GM12878 (cell line): ENCODE data around the gene TROAP. TPM values are rescaled to one million over a fixed set of nuclear protein-coding genes. Genes with fewer than 3 reads are reported as not detected.
A peak's percentile ranks its signal among the peaks of the same experiment; 100 is the strongest.

Experiments used
- CHD1 ChIP-seq: IDR thresholded peaks from 2 replicates; pipeline ENCODE4 v1.6.1; 2012; ENCODE audit warnings: low read depth, low read length, improper control_type of control experiment
- E2F4 ChIP-seq: IDR thresholded peaks from 2 replicates; pipeline ENCODE4 v1.6.1; 2012; ENCODE audit warnings: low read depth, low read length, improper control_type of control experiment
- JUND ChIP-seq: IDR thresholded peaks from 2 replicates; pipeline ENCODE4 v1.6.1; 2012; ENCODE audit warnings: low read depth, mild to moderate bottlenecking, low read length, improper control_type of control experiment, moderate library complexity
- PKNOX1 ChIP-seq: fragments of 450-650 bp; IDR thresholded peaks from 2 replicates; pipeline ENCODE4 v1.6.1; 2016; ENCODE audit warnings: mild to moderate bottlenecking
- POLR2AphosphoS5 ChIP-seq: IDR thresholded peaks from 2 replicates; pipeline ENCODE4 v1.6.1; 2011; ENCODE audit warnings: mild to moderate bottlenecking, low read length, inconsistent platforms
- STAT1 ChIP-seq: fragments of 450-650 bp; conservative IDR thresholded peaks from 2 replicates; pipeline ENCODE4 v1.6.1; 2014; ENCODE audit warnings: antibody characterized with exemption, mild to moderate bottlenecking
- ZNF217 ChIP-seq: fragments of 450-650 bp; IDR thresholded peaks from 2 replicates; pipeline ENCODE4 v1.6.1; 2017; ENCODE audit warnings: antibody characterized with exemption, mild to moderate bottlenecking
- polyA plus RNA-seq, 11 experiments: library from polyadenylated mRNA; depleted of rRNA in 4 of 11; unstranded in 6 of 11; stranded (reverse) in 5 of 11; fragments of >200 nt; fragmentation: Nextera tagmentation in 4 of 11; fragmentation: Illumina TruSeq in 1 of 11; extraction: Ambion mirVana in 4 of 11; extraction: Trizol in 1 of 11; gene quantifications; 1 replicate in 1 of 11; 2 replicates in 10 of 11; pipeline versions ENCODE4 v1.2.1 to v1.2.3, GENCODE V29; 2011 to 2016; ENCODE audit warnings: inconsistent platforms in 2 of 11, missing spikeins in 2 of 11, low read depth in 1 of 11
- total RNA-seq, 4 experiments: library from RNA; depleted of rRNA in 3 of 4; stranded (reverse); fragments of >200 nt in 3 of 4; fragmentation: Illumina TruSeq in 1 of 4; extraction: Trizol in 1 of 4; gene quantifications; 2 replicates each; pipeline versions ENCODE4 v1.2.1 to v1.2.3, GENCODE V29; 2013 to 2021
- TF ChIP-seq, protein P1 (sequence below): IDR thresholded peaks from 2 replicates; pipeline ENCODE4 v1.6.1; 2011; ENCODE audit warnings: borderline replicate concordance, low read depth, mild to moderate bottlenecking, moderate library complexity, low read length; ENCODE audit not compliant: insufficient read depth, poor library complexity, severe bottlenecking
- TF ChIP-seq, protein P2 (sequence below): IDR thresholded peaks from 2 replicates; pipeline ENCODE4 v1.6.1; 2011; ENCODE audit warnings: low read depth, low read length, improper control_type of control experiment, borderline replicate concordance

The TROAP gene
- total and polyA plus RNA-seq, 10 of the 15 experiments (the other 5 are each of a cell fraction or from before 2014, with no cell fraction given), result 26.8 to 93.7 (median 52.6) TPM

- TF ChIP-seq, protein P1, sequence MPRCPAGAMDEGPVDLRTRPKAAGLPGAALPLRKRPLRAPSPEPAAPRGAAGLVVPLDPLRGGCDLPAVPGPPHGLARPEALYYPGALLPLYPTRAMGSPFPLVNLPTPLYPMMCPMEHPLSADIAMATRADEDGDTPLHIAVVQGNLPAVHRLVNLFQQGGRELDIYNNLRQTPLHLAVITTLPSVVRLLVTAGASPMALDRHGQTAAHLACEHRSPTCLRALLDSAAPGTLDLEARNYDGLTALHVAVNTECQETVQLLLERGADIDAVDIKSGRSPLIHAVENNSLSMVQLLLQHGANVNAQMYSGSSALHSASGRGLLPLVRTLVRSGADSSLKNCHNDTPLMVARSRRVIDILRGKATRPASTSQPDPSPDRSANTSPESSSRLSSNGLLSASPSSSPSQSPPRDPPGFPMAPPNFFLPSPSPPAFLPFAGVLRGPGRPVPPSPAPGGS, result no peak
- no peak for TF ChIP-seq CHD1
- TF ChIP-seq JUND, result no peak
- TF ChIP-seq, protein P2, sequence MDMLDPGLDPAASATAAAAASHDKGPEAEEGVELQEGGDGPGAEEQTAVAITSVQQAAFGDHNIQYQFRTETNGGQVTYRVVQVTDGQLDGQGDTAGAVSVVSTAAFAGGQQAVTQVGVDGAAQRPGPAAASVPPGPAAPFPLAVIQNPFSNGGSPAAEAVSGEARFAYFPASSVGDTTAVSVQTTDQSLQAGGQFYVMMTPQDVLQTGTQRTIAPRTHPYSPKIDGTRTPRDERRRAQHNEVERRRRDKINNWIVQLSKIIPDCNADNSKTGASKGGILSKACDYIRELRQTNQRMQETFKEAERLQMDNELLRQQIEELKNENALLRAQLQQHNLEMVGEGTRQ, result no peak
- TF ChIP-seq STAT1, result no peak
- TF ChIP-seq ZNF217, result 0 out of 2 replicates have a peak, but pooled peaks have one; percentile 52
- no peak for TF ChIP-seq POLR2AphosphoS5
- TF ChIP-seq E2F4, result no peak
- peak; percentile 72 for TF ChIP-seq PKNOX1
- TF ChIP-seq, all 136 proteins: peak for 16
Observed at GRCh38 chr12:49342066-49342913, 19.2 kb downstream of the TROAP start (continued).
